ENCODE results near the gene MBOAT7. TPM values are rescaled to one million over a fixed set of nuclear protein-coding genes. Genes with fewer than 3 reads are reported as not detected.

MBOAT7 gene
- total RNA-seq, 4 donors from 2014 or later: 47.3 to 101 (median 69.0) TPM

GRCh38 chr19:54206030-54206830 lies 16.9 kb upstream of the MBOAT7 start:
- 90 to 94% methylated on average over 15 to 23 of the region's 27 CpGs for WGBS, 2 donors
- no peaks in the 10 kb centered on the region for H3K9me3 ChIP-seq
- peaks cover 55 to 66% of the 10 kb centered on the region in 2 donors for H3K36me3 ChIP-seq
- TF ChIP-seq CTCF (IDR thresholded peaks at IDR 0.05): no peak
- TF ChIP-seq POLR2A (IDR thresholded peaks at IDR 0.05): no peak
- no peak overlapping the region for H3K4me3 ChIP-seq (replicated peaks in 1 of 3)
- H3K27ac ChIP-seq: no peak overlapping the region
- intact Hi-C loops (cut with DNase I): no loop called here
- peaks cover 27 to 53% of the 10 kb centered on the region in 2 donors for H3K4me1 ChIP-seq
- no peak for DNase-seq
- H3K27me3 ChIP-seq: no peaks in the 10 kb centered on the region

- no peak for TF ChIP-seq CTCF (IDR thresholded peaks at IDR 0.05)
- no peak for TF ChIP-seq POLR2A (IDR thresholded peaks at IDR 0.05)
- no peak overlapping the region for H3K4me3 ChIP-seq (replicated peaks in 1 of 3)
Measured at GRCh38 chr19:54204767-54205468, 15.5 kb upstream of the MBOAT7 start.

GRCh38 chr19:54203151-54203611 lies 13.8 kb upstream of the MBOAT7 start:
- H3K27me3 ChIP-seq: no peaks in the 10 kb centered on the region
- no peak for DNase-seq
- peaks cover 52 to 65% of the 10 kb centered on the region in 2 donors for H3K36me3 ChIP-seq
- 77 to 85% methylated on average over 9 of the region's 9 CpGs for WGBS, 2 donors
- intact Hi-C loops (cut with DNase I): no loop called here
- H3K27ac ChIP-seq: no peak overlapping the region
- no peak overlapping the region for H3K4me3 ChIP-seq (replicated peaks in 1 of 3)
- H3K9me3 ChIP-seq: no peaks in the 10 kb centered on the region
- peaks cover 21 to 33% of the 10 kb centered on the region in 2 donors for H3K4me1 ChIP-seq
- TF ChIP-seq CTCF (IDR thresholded peaks at IDR 0.05) (no peak), POLR2A (IDR thresholded peaks at IDR 0.05) (no peak)

More at GRCh38 chr19:54204767-54205468, 15.5 kb upstream of the MBOAT7 start:
- no peak for DNase-seq
- 85 to 90% methylated on average over 4 of the region's 4 CpGs for WGBS, 2 donors
- no peak overlapping the region for H3K27ac ChIP-seq
- no peaks in the 10 kb centered on the region for H3K27me3 ChIP-seq
- no peaks in the 10 kb centered on the region for H3K9me3 ChIP-seq
- intact Hi-C loops (cut with DNase I): no loop called here
- H3K36me3 ChIP-seq: peaks cover 55 to 66% of the 10 kb centered on the region in 2 donors
- H3K4me1 ChIP-seq: peaks cover 27 to 47% of the 10 kb centered on the region in 2 donors

GRCh38 chr19:54201980-54202379 lies 12.6 kb upstream of the MBOAT7 start:
- intact Hi-C loops (cut with DNase I): no loop called here
- H3K36me3 ChIP-seq: peaks cover 40 to 53% of the 10 kb centered on the region in 2 donors

More at GRCh38 chr19:54201980-54202379, 12.6 kb upstream of the MBOAT7 start:
- H3K27ac ChIP-seq: peak overlapping the region in 2 of 3 donors; percentile 92 to 98
- no peaks in the 10 kb centered on the region for H3K27me3 ChIP-seq
- peaks cover 21 to 33% of the 10 kb centered on the region in 2 donors for H3K4me1 ChIP-seq
- no peak for TF ChIP-seq POLR2A (IDR thresholded peaks at IDR 0.05)
- no peak for TF ChIP-seq CTCF (IDR thresholded peaks at IDR 0.05)
- peak in 1 of 2 donors; percentile 17 for DNase-seq
- peak overlapping the region in 1 of 3 donors; percentile 78 for H3K4me3 ChIP-seq (replicated peaks in 1 of 3)
- H3K9me3 ChIP-seq: no peaks in the 10 kb centered on the region
- 65 to 80% methylated on average over 13 of the region's 13 CpGs for WGBS, 2 donors
